Esophagus squamous epithelium (tissue), 4 donors: ENCODE measurements around the gene P3H2.

ENCODE experiments used
- POLR2A ChIP-seq, 4 donors: fragments of 450-650 bp; IDR thresholded peaks; one replicate each; pipeline ENCODE4 v1.6.1; 2017; ENCODE audit warnings: antibody characterized with exemption in 4 of 4, mild to moderate bottlenecking in 4 of 4, moderate library complexity in 3 of 4
- TF ChIP-seq, protein P1 (sequence below), 6 experiments: fragments of 450-650 bp in 4 of 6; fragments of 200-600 bp in 2 of 6; sonication (generic) in 2 of 6; IDR thresholded peaks; one replicate each; pipeline ENCODE4 v1.5.1; 2016 to 2019; ENCODE audit warnings: antibody characterized with exemption in 6 of 6, mild to moderate bottlenecking in 4 of 6, moderate library complexity in 4 of 6

DNA sequence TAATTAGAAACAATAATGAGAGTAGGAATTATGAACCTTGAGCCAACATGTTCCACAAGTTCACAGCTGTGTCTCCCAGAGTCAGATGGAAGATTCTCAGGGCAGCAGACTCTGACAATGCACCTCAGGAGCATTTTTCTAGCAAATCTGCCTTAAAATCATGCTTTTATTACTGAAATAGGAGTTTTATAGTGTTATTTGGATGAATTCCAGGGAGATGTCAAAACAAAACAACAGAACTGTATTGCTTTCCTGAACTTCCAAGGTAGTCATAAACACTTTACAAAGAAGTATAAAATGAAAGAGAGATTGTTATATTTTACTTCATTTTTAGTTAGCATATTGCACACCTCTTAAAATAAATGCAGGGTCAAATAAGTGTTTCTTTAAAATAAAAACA, 77.0 kb downstream of the P3H2 start:
- TF ChIP-seq POLR2A (IDR thresholded peaks at IDR 0.05) = no peak
- TF ChIP-seq, protein P1, sequence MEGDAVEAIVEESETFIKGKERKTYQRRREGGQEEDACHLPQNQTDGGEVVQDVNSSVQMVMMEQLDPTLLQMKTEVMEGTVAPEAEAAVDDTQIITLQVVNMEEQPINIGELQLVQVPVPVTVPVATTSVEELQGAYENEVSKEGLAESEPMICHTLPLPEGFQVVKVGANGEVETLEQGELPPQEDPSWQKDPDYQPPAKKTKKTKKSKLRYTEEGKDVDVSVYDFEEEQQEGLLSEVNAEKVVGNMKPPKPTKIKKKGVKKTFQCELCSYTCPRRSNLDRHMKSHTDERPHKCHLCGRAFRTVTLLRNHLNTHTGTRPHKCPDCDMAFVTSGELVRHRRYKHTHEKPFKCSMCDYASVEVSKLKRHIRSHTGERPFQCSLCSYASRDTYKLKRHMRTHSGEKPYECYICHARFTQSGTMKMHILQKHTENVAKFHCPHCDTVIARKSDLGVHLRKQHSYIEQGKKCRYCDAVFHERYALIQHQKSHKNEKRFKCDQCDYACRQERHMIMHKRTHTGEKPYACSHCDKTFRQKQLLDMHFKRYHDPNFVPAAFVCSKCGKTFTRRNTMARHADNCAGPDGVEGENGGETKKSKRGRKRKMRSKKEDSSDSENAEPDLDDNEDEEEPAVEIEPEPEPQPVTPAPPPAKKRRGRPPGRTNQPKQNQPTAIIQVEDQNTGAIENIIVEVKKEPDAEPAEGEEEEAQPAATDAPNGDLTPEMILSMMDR (IDR thresholded peaks at IDR 0.05) = no peak
